Heart left ventricle (tissue), 16 donors: ENCODE data around the gene SIGLEC14. TPM values are rescaled to one million over a fixed set of nuclear protein-coding genes. Genes with fewer than 3 reads are reported as not detected.

Source experiments
- ATAC-seq, 4 donors: fragments of 200-7000 bp; cut with Tn5 transposase; one replicate each; pipeline ENCODE4 v1.9.1; 2020 to 2022; ENCODE audit warnings: moderate library complexity in 4 of 4, mild to moderate bottlenecking in 3 of 4, moderate number of reproducible peaks in 1 of 4
- DNase-seq, 5 donors: peaks; one replicate each; pipeline ENCODE4 v3.0.0-alpha.2; 2020
- H3K27ac ChIP-seq, 12 donors: fragments of 200-600 bp; sonication (generic) in 4 of 12; one replicate each; pipeline versions ENCODE4 v1.5.0 to v1.8.0; 2016 to 2022; ENCODE audit warnings: mild to moderate bottlenecking in 2 of 12
- H3K27me3 ChIP-seq, 9 donors: fragments of 200-600 bp; sonication (generic) in 2 of 9; one replicate each; pipeline versions ENCODE4 v1.5.1 to v1.8.0; 2016 to 2022; ENCODE audit warnings: mild to moderate bottlenecking in 3 of 9
- H3K36me3 ChIP-seq, 9 donors: fragments of 200-600 bp; sonication (generic) in 2 of 9; one replicate each; pipeline versions ENCODE4 v1.5.0 to v1.8.0; 2018 to 2022; ENCODE audit warnings: mild to moderate bottlenecking in 2 of 9
- H3K4me1 ChIP-seq, 12 donors: fragments of 200-600 bp; sonication (generic) in 4 of 12; one replicate each; pipeline versions ENCODE4 v1.5.0 to v1.8.0; 2016 to 2022; ENCODE audit warnings: mild to moderate bottlenecking in 3 of 12
- H3K4me3 ChIP-seq, 12 donors: fragments of 200-600 bp; sonication (generic) in 4 of 12; one replicate each; pipeline versions ENCODE4 v1.5.0 to v1.8.0; 2017 to 2022; ENCODE audit warnings: mild to moderate bottlenecking in 9 of 12, moderate library complexity in 4 of 12
- H3K9me3 ChIP-seq, 12 donors: fragments of 200-600 bp; sonication (generic) in 4 of 12; one replicate each; pipeline versions ENCODE4 v1.5.0 to v1.8.0; 2016 to 2022; ENCODE audit warnings: mild to moderate bottlenecking in 1 of 12
- POLR2A ChIP-seq, 2 donors: fragments of 450-650 bp; IDR thresholded peaks; one replicate each; pipeline ENCODE4 v1.6.1; 2017; ENCODE audit warnings: antibody characterized with exemption in 2 of 2, mild to moderate bottlenecking in 2 of 2, moderate library complexity in 2 of 2
- WGBS, 4 donors: extraction: QIAGEN DNeasy Blood & Tissue Kit in 2 of 4; methylation state at CpG; one replicate each; pipeline versions ENCODE4 v1.1.5 to v1.1.7; 2013 to 2018; 5-methylcytosine and 5-hydroxymethylcytosine counted together
- intact Hi-C, 10 donors: fragments of 100-400 bp; cut with DNase I; formaldehyde crosslinking; loops; one replicate each; pipeline versions ENCODE4 v1.11.1 to v1.14.2; 2022
- microRNA counts, 2 donors: library from miRNA; unstranded; fragments of <30 nt; microRNA quantifications; one replicate each; lab custom pipeline; 2016
- microRNA-seq, 4 donors: library from miRNA; unstranded; fragments of <30 nt; microRNA quantifications; one replicate each; pipeline versions ENCODE4 to v1.2.0, GENCODE V29; 2017 to 2020
- polyA plus RNA-seq, 2 donors: library from polyadenylated mRNA; stranded (reverse); fragments of 200-250 nt; gene quantifications; one replicate each; pipeline ENCODE4 v1.2.3, GENCODE V29; 2013
- total RNA-seq, 9 donors: library from RNA; depleted of rRNA in 2 of 9; stranded (reverse); fragments of >200 nt in 2 of 9; fragmentation: NEBNext Ultra II Directional in 3 of 9; extraction: Animal tissue kit (Norgen Biotek cat#: 25700) in 3 of 9; gene quantifications; one replicate each; pipeline versions ENCODE4 v1.1.0 to v1.2.4, GENCODE V29; 2016 to 2023
- donor health status: ischemic (EF 13 %, LVEDD 7.1; RV severe dilation, severe dysfunction).
- donor health status: healthy with polysubstance abuse.
- donor health status: DM: no; HTN: yes; CAD: no.
- donor health status: DM: no; HTN: no; CAD: no.
- donor health status: ischemic (EF 25% LVEDD 6.9; RV normal size, moderate dysfunction).
- donor health status: ischemic (EF 25% LVEDD 5.7; RV mildly dilated, moderate dysfunction).
- donor health status: healthy.
- donor health status: DM: yes; HTN: yes; CAD: no.
- donor health status: ischemic (EF 35%, LVEDD 5.7; RV mildly dilated, moderate dysfunction).
- donor health status: nonischemic (EF 11% LVEDD 7.7; RV severe dilation, severe dysfunction).
- donor health status: DM: yes; HTN: yes; CAD: no.
- donor health status: PGD.
- donor health status: ischemic (EF 29% LVEDD 5.4; RV normal size, mild dysfunction).
- donor health status: nonischemic (EF 23%, LVEDD 6.1; RV moderate dilation, normal function).

The SIGLEC14 gene
- total and polyA plus RNA-seq, 11 donors: 0.20 to 17.9 (median 1.3) TPM; not detected in 2

DNA sequence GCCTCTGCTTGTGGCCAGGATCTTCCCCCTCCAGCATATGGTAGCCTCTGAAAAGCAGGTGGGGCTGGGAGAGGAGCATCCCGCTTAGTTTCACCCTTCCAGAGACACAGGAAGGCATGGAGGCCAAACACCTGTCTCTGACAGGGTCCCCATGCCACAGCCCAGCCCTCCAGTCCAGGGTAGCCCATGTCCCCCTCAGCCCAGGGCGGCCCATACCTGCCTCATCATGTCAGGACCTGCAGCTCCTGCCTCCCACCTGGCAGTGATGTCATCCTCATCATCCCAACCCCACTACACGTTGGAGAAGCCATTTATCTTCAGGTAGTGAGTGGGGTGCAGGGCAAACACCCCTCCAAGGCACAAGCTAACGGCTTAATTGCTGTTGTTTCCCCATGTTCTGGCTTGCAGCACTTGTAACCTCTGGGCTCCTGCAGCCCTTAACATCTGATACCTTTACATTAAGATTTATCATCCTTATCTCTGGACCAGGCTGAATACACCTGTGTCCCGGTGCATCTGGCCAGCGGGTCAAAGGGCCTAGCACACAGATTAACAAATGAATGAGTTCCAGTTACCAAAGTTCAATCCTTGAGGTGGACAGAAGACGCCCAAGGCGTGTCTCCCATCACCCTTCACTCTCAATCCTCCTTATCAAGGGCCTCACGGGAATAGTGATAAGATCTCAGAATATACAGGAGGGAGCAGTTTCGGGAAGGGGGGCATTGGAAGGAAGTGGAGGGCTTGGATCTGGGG lies 53.3 kb downstream of the SIGLEC14 start:
- H3K4me3 ChIP-seq: peak overlapping the region; percentile 51 to 82 (median 70)
- H3K27me3 ChIP-seq: peaks cover 0 to 11% (median 0%) of the 10 kb centered on the region in 9 donors
- peaks cover 0 to 6% (median under 1%) of the 10 kb centered on the region in 12 donors for H3K9me3 ChIP-seq
- peak overlapping the region in 5 of 12 donors; percentile 24 to 54 (median 39) for H3K27ac ChIP-seq
- WGBS, 4 donors: 32 to 35% (median 33%) methylated on average over 9 to 10 of the region's 10 CpGs
- intact Hi-C loops: loop anchor here in 3 of 10 donors (2.0 to 10.0 kb wide), 5 partner anchors 19 to 489 kb away; partner anchors contain the start of gene CTU1 (in 2 of the 3)
- peaks cover 0 to 19% (median 12%) of the 10 kb centered on the region in 12 donors for H3K4me1 ChIP-seq
- ATAC-seq (no peak), DNase-seq (no peak)
- peaks cover 0 to under 1% (median 0%) of the 10 kb centered on the region in 9 donors for H3K36me3 ChIP-seq
- TF ChIP-seq POLR2A (IDR thresholded peaks at IDR 0.05): no peak

MicroRNAs within 50 kb of the gene (microRNA counts, 767-probe panel; counts per million panel counts)
- microRNA hsa-let-7e-5p (lab: Ali Mortazavi, UCI): 5,669 to 5,789 counts per million in 2 donors
- 71.6 to 1,728 counts per million in 2 donors for microRNA hsa-miR-125a-3p (lab: Ali Mortazavi, UCI)
- 5,290 to 5,512 counts per million in 2 donors for microRNA hsa-miR-125a-5p (lab: Ali Mortazavi, UCI)
- microRNA hsa-miR-99b-5p (lab: Ali Mortazavi, UCI): 4,664 to 4,796 counts per million in 2 donors

Small RNAs within 50 kb of the gene (microRNA-seq; reads per million reads assigned to microRNA genes)
- gene MIR125A (5,242 to 30,812 (median 12,406) reads per million in 4 donors), gene MIR99B (4,928 to 24,400 (median 10,739) reads per million in 4 donors), gene MIRLET7E (6,380 to 38,992 (median 15,844) reads per million in 4 donors)

Other genes with a start within 250 kb of the SIGLEC14 start
- gene SIGLEC10, start 229.2 kb downstream of the SIGLEC14 start, total RNA-seq: 1 to 10 TPM in 4 of 9 donors, under 1 TPM in 5; 0.18 to 7.5 (median 0.58) TPM
- gene SIGLEC10, start 229.2 kb downstream of the SIGLEC14 start, polyA plus RNA-seq: 1 to 10 TPM in 1 of 2 donors, under 1 TPM in 1; 0.08 to 1.7 TPM
- gene SIGLEC8, start 188.4 kb downstream of the SIGLEC14 start, total RNA-seq: under 1 TPM in 2 of 9 donors, not detected in 7; 0.12 to 0.48 TPM
- gene SIGLEC8, start 188.4 kb downstream of the SIGLEC14 start, polyA plus RNA-seq: not detected
- not detected for gene CEACAM18, start 168.3 kb downstream of the SIGLEC14 start, total RNA-seq
- not detected for gene CEACAM18, start 168.3 kb downstream of the SIGLEC14 start, polyA plus RNA-seq
- gene SIGLEC12, start 145.0 kb downstream of the SIGLEC14 start, total RNA-seq: under 1 TPM in 4 of 9 donors, not detected in 5; 0.20 to 0.43 (median 0.24) TPM
- under 1 TPM in 1 of 2 donors, not detected in 1; 0.15 TPM for gene SIGLEC12, start 145.0 kb downstream of the SIGLEC14 start, polyA plus RNA-seq
- gene SIGLEC6, start 115.2 kb downstream of the SIGLEC14 start, total RNA-seq: under 1 TPM in 5 of 9 donors, not detected in 4; 0.23 to 0.40 (median 0.25) TPM
- gene SIGLEC6, start 115.2 kb downstream of the SIGLEC14 start, polyA plus RNA-seq: under 1 TPM in 1 of 2 donors, not detected in 1; 0.10 TPM
- gene ZNF175, start 75.5 kb downstream of the SIGLEC14 start, total RNA-seq: 10 to 100 TPM in 3 of 9 donors, 1 to 10 TPM in 6; 2.5 to 13.7 (median 8.7) TPM
- gene ZNF175, start 75.5 kb downstream of the SIGLEC14 start, polyA plus RNA-seq: 1 to 10 TPM; 2.9 to 4.8 TPM
- gene SIGLEC5, start 16.4 kb downstream of the SIGLEC14 start, total RNA-seq: 1 to 10 TPM in 1 of 9 donors, under 1 TPM in 4, not detected in 4; 0.16 to 1.3 (median 0.24) TPM
- under 1 TPM in 1 of 2 donors, not detected in 1; 0.15 TPM for gene SIGLEC5, start 16.4 kb downstream of the SIGLEC14 start, polyA plus RNA-seq
- 10 to 100 TPM in 5 of 9 donors, 1 to 10 TPM in 4; 2.9 to 15.1 (median 10.2) TPM for gene SPACA6, start 46.5 kb upstream of the SIGLEC14 start, total RNA-seq
- 10 to 100 TPM in 1 of 2 donors, 1 to 10 TPM in 1; 6.1 to 16.8 TPM for gene SPACA6, start 46.5 kb upstream of the SIGLEC14 start, polyA plus RNA-seq
- gene HAS1, start 77.2 kb upstream of the SIGLEC14 start, total RNA-seq: 10 to 100 TPM in 1 of 9 donors, 1 to 10 TPM in 1, under 1 TPM in 4, not detected in 3; 0.17 to 16.0 (median 0.81) TPM
- gene HAS1, start 77.2 kb upstream of the SIGLEC14 start, polyA plus RNA-seq: under 1 TPM; 0.15 to 0.40 TPM
- 10 to 100 TPM in 2 of 9 donors, 1 to 10 TPM in 7; 1.8 to 39.4 (median 4.7) TPM for gene FPR1, start 105.1 kb upstream of the SIGLEC14 start, total RNA-seq
- 1 to 10 TPM in 1 of 2 donors, under 1 TPM in 1; 0.15 to 4.8 TPM for gene FPR1, start 105.1 kb upstream of the SIGLEC14 start, polyA plus RNA-seq
- gene FPR2, start 114.4 kb upstream of the SIGLEC14 start, total RNA-seq: 10 to 100 TPM in 1 of 9 donors, 1 to 10 TPM in 2, under 1 TPM in 5, not detected in 1; 0.24 to 11.1 (median 0.80) TPM
- gene FPR2, start 114.4 kb upstream of the SIGLEC14 start, polyA plus RNA-seq: 1 to 10 TPM in 1 of 2 donors, under 1 TPM in 1; 0.11 to 1.1 TPM
- 10 to 100 TPM in 2 of 9 donors, 1 to 10 TPM in 7; 1.8 to 35.5 (median 3.1) TPM for gene FPR3, start 148.3 kb upstream of the SIGLEC14 start, total RNA-seq
- 1 to 10 TPM in 1 of 2 donors, under 1 TPM in 1; 0.38 to 2.4 TPM for gene FPR3, start 148.3 kb upstream of the SIGLEC14 start, polyA plus RNA-seq
- 10 to 100 TPM in 1 of 9 donors, 1 to 10 TPM in 8; 6.2 to 12.8 (median 7.7) TPM for gene ZNF577, start 241.1 kb upstream of the SIGLEC14 start, total RNA-seq
- gene ZNF577, start 241.1 kb upstream of the SIGLEC14 start, polyA plus RNA-seq: 1 to 10 TPM; 8.3 to 9.2 TPM